KOPT-K1 (cell line): ENCODE results near the gene OTOA.
"Not testable (repeated sequence)": the region's sequence is repeated elsewhere in the genome, so short reads cannot be mapped to it uniquely, and the experiment has no call there.

Experiments
- H3K27ac ChIP-seq: fragments of 200-600 bp; sonication (generic); 2 replicates; pipeline ENCODE4 v1.5.1; 2016; ENCODE audit warnings: antibody characterized with exemption, mild to moderate bottlenecking, low read depth, low read length; ENCODE audit not compliant: poor library complexity, severe bottlenecking
- H3K36me3 ChIP-seq: fragments of 200-600 bp; sonication (generic); 2 replicates; pipeline ENCODE4 v1.5.1; 2017; ENCODE audit warnings: antibody characterized with exemption, mild to moderate bottlenecking, low read length, moderate library complexity; ENCODE audit not compliant: insufficient read depth
- H3K9me3 ChIP-seq: fragments of 200-600 bp; sonication (generic); 2 replicates; pipeline ENCODE4 v1.5.1; 2017; ENCODE audit warnings: antibody characterized with exemption, low read length, mild to moderate bottlenecking; ENCODE audit not compliant: insufficient read depth, poor library complexity, severe bottlenecking

The OTOA gene

GRCh38 chr16:21710938-21711337 lies 47.2 kb downstream of the OTOA start:
- H3K36me3 ChIP-seq = no peaks in the 10 kb centered on the region
- H3K27ac ChIP-seq = no peak overlapping the region
- no peaks in the 10 kb centered on the region for H3K9me3 ChIP-seq

DNA sequence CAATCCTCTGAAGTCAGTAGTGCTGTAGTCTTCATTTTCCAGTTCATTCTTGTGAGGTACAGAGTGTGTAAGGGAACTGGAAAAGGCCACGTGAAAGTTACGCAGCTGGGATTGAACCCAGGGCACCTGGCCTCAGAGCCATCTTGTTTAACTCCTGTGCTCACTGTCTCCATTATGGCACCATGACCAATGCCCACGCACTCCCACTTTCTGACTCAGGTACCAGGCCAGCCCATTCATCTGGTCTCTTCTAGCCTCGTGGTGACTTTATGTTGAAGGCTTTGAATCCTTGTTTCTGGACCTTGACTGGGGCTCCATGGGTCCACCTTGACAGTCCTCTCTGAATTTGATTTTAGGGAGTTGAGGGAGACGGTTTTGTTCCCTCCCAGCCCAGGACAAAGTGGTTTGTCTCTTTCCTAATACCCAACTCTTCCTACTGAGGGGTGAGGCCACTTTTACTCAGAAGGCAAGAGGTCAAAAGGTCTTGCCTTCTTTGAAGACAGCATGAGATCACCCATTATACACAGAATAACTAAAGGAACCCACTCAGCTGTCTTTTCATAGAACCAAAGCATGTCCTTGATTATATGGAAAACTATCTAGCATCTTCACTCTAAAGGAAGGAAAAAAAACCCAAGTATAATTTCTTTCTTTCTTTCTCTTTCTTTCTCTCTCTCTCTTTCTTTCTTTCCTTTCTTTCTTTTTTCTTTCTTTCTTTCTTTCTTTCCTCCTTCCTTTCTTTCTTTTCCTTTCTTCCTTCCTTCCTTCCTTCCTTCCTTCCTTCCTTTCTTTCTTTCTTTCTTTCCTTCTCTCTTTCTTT lies 50.0 kb downstream of the OTOA start:
- H3K36me3 ChIP-seq = no peaks in the 10 kb centered on the region
- no peaks in the 10 kb centered on the region for H3K9me3 ChIP-seq
- H3K27ac ChIP-seq = no peak overlapping the region

GRCh38 chr16:21714369-21714618 lies 50.5 kb downstream of the OTOA start:
- H3K27ac ChIP-seq, H3K36me3 ChIP-seq, H3K9me3 ChIP-seq: not testable (repeated sequence)

DNA sequence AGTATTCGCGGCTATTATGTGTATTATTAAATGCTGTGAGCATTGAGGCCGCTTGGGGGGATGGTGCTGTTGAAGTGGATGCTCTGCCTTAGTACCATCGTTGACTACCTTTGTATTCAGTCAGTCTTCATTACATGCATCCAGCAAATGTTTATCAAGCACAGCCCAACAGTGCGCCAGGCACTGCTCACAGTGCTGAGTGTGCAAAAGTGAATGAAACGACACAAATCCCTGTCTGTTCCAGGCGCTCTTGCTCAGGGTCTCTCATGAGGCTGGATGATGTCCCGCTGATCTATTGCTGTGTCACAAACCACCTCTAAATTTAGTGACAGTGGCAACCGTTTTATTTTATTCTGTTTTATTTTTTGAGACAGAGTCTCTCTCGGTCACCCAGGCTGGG lies 53.8 kb downstream of the OTOA start:
- H3K9me3 ChIP-seq = no peaks in the 10 kb centered on the region
- no peak overlapping the region for H3K27ac ChIP-seq
- no peaks in the 10 kb centered on the region for H3K36me3 ChIP-seq

DNA sequence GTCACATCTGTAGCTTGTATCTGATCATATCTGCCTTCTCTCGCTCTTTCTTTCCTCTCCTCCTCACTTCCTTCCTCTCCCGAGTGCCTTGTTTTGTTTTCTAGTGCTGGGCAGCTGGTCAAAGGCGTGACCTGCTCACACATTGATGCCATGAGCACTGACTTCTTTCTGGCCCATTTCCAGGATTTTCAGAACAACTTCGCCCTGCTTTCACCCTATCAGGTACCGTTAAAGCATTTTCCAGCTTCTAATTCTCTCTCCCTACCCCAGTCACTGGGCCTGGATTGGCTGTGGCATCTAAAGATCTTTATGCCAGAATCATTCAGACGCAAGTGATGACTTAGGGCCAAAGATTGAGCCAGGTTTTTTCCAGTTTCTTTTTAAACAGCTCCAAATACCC lies 55.5 kb downstream of the OTOA start:
- Histone ChIP-seq H3K9me3 (no peaks in the 10 kb centered on the region), H3K27ac (no peak overlapping the region), H3K36me3 (no peaks in the 10 kb centered on the region)

GRCh38 chr16:21720533-21720932 lies 56.8 kb downstream of the OTOA start:
- Histone ChIP-seq H3K36me3 (no peaks in the 10 kb centered on the region), H3K27ac (no peak overlapping the region), H3K9me3 (no peaks in the 10 kb centered on the region)

- no peak overlapping the region for H3K27ac ChIP-seq
- H3K36me3 ChIP-seq = no peaks in the 10 kb centered on the region
- no peaks in the 10 kb centered on the region for H3K9me3 ChIP-seq
Measured at GRCh38 chr16:21722771-21723455, 59.1 kb downstream of the OTOA start.

DNA sequence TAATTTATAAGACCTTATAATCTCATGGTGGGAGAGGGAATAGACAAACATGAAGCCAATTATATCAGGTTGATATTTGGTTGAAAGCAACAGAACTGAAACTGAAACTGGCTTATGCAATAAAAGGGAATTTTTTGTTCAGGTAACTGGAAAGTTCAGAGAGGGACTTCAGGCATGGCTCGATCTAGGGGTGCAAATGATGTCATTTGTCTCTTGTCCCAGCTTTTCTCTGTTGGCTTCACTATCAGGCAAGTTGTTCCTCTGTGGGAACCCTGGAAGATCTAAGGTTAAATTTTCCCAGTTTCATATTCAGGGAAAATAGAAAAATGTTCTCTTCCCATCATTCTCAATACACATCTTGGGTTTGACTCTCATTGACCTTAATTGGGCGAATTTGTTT lies 59.8 kb downstream of the OTOA start:
- Histone ChIP-seq H3K36me3 (no peaks in the 10 kb centered on the region), H3K9me3 (no peaks in the 10 kb centered on the region), H3K27ac (no peak overlapping the region)

- H3K36me3 ChIP-seq = no peaks in the 10 kb centered on the region
- H3K9me3 ChIP-seq = no peaks in the 10 kb centered on the region
- H3K27ac ChIP-seq = no peak overlapping the region
Measured at GRCh38 chr16:21727344-21727743, 63.6 kb downstream of the OTOA start.

- not testable (repeated sequence) for H3K36me3 ChIP-seq, H3K27ac ChIP-seq, H3K9me3 ChIP-seq
Measured at GRCh38 chr16:21731233-21731632, 67.5 kb downstream of the OTOA start.

DNA sequence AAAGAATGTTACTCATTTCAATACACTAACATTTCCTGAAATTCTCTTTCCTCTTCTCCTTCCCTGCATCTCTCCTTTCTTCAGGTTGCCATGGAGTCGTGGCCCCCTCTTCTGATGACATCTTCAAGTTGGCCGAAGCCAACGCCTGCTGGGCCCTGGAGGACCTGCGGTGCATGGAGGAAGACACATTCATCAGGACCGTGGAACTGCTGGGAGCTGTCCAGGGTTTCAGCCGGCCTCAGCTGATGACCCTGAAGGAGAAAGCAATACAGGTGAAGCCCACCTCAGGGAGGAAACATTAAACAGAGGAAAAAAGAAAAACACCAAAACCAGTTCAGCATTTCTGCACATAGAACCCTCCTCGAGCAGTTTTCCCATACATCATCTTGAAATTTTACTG lies 76.9 kb downstream of the OTOA start:
- not testable (repeated sequence) for H3K36me3 ChIP-seq, H3K27ac ChIP-seq, H3K9me3 ChIP-seq

GRCh38 chr16:21756192-21757079 lies 92.7 kb downstream of the OTOA start:
- H3K27ac ChIP-seq = not testable (repeated sequence)

DNA sequence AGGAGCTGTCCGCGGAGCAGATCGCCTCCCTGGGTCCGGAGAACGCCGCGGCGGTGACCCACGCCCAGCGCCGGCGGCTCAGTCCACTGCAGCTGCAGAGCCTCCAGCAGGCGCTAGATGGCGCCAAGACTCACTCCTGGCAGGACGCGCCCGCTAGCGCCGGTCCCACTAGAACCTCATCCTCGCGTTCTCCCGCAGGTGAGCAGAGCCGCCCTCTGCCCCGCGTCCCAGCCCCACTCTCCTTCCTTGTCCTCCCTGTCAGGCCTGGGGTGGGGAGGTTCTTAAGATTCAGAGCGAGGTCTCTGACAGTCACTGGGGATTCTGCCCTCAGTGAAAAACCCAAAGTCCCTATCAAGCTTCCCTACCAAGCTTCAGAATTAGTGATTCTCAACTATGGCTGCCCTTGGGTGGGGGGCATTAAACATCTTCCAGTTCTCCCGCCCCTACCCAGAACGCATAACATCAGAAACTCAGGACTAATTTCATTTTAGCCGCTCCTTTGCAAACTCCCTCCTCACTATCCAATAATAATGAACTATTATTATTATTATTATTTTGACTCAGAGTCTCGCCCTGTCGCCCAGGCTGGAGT lies 93.4 kb downstream of the OTOA start:
- not testable (repeated sequence) for H3K27ac ChIP-seq, H3K9me3 ChIP-seq, H3K36me3 ChIP-seq

More at GRCh38 chr16:21756192-21757079, 92.7 kb downstream of the OTOA start:
- not testable (repeated sequence) for H3K9me3 ChIP-seq, H3K36me3 ChIP-seq

- H3K9me3 ChIP-seq, H3K27ac ChIP-seq, H3K36me3 ChIP-seq: not testable (repeated sequence)
Measured at GRCh38 chr16:21768280-21768679, 104.5 kb downstream of the OTOA start.

DNA sequence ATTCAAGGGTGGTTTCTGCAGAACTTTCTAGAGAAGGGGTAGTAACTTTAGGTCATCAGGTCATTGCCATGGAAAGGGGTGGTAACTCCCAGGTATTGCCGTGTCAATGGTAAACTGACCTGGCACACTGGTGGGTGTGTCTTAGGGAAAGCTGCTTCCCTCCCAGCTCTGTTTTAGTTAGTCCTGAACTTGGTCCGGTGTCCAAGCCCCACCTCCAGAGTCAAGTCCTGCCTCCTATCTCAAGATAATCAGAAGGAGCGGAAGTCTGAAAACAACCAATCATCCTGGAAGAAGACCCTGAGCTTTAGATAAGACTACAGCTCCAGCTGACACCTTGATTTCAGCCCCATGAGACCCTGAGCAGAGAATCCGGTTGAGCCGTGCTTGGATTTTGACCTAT lies 105.0 kb downstream of the OTOA start:
- H3K27ac ChIP-seq, H3K36me3 ChIP-seq, H3K9me3 ChIP-seq: not testable (repeated sequence)
